Body of pancreas (tissue), 4 donors: ENCODE data around the gene C1QTNF3.

Experiments
- POLR2A ChIP-seq, 3 donors: fragments of 450-650 bp; IDR thresholded peaks; one replicate each; pipeline ENCODE4 v1.6.1; 2016; ENCODE audit warnings: antibody characterized with exemption in 3 of 3, mild to moderate bottlenecking in 2 of 3
- TF ChIP-seq, protein P1 (sequence below), 7 experiments: fragments of 450-650 bp in 4 of 7; fragments of 200-600 bp in 3 of 7; sonication (generic) in 3 of 7; IDR thresholded peaks; one replicate each; pipeline ENCODE4 v1.5.1; 2016 to 2019; ENCODE audit warnings: antibody characterized with exemption in 7 of 7

DNA sequence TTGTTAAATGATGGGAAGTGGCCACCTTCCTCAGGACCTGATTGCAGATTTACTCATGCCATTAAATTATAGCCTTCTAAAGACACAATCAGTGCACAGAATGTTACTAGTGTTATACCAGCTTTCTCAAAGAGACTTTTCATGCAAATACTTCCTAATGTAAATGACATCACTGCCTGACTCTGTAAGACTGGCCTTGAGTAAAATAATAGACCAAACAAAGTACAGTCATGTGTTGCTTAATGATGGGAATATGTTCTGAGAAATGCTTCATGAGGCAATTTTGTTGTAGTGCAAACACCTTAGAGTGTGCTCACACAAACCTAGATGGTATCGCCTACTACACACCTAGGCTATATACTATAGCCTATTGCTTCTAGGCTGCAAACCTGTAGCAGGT, 17.0 kb upstream of the C1QTNF3 start:
- TF ChIP-seq, protein P1, sequence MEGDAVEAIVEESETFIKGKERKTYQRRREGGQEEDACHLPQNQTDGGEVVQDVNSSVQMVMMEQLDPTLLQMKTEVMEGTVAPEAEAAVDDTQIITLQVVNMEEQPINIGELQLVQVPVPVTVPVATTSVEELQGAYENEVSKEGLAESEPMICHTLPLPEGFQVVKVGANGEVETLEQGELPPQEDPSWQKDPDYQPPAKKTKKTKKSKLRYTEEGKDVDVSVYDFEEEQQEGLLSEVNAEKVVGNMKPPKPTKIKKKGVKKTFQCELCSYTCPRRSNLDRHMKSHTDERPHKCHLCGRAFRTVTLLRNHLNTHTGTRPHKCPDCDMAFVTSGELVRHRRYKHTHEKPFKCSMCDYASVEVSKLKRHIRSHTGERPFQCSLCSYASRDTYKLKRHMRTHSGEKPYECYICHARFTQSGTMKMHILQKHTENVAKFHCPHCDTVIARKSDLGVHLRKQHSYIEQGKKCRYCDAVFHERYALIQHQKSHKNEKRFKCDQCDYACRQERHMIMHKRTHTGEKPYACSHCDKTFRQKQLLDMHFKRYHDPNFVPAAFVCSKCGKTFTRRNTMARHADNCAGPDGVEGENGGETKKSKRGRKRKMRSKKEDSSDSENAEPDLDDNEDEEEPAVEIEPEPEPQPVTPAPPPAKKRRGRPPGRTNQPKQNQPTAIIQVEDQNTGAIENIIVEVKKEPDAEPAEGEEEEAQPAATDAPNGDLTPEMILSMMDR (IDR thresholded peaks at IDR 0.05), result no peak
- no peak for TF ChIP-seq POLR2A (IDR thresholded peaks at IDR 0.05)
